Thyroid gland (tissue), 4 donors: ENCODE measurements around the gene SKIDA1. TPM values are rescaled to one million over a fixed set of nuclear protein-coding genes. Genes with fewer than 3 reads are reported as not detected.

ENCODE experiments used
- DNase-seq, 2 donors: peaks; one replicate each; pipeline ENCODE4 v3.0.0-alpha.2; 2019
- H3K27ac ChIP-seq, 3 donors: fragments of 200-600 bp; sonication (generic); 1 replicate in 2 of 3; 2 replicates in 1 of 3; pipeline ENCODE4 v1.5.1; 2016 to 2019; ENCODE audit warnings: mild to moderate bottlenecking in 1 of 3, moderate library complexity in 1 of 3
- H3K27me3 ChIP-seq: fragments of 200-600 bp; sonication (generic); one replicate; pipeline ENCODE4 v1.5.1; 2019
- H3K36me3 ChIP-seq, 2 donors: fragments of 200-600 bp; sonication (generic); one replicate each; pipeline ENCODE4 v1.5.1; 2016 to 2019
- H3K4me1 ChIP-seq, 2 donors: fragments of 200-600 bp; sonication (generic); one replicate each; pipeline ENCODE4 v1.5.1; 2017 to 2019
- H3K4me3 ChIP-seq, 3 donors: fragments of 200-600 bp; sonication (generic); replicated peaks in 1 of 3; 1 replicate in 2 of 3; 2 replicates in 1 of 3; pipeline ENCODE4 v1.5.1; 2016; ENCODE audit warnings: mild to moderate bottlenecking in 1 of 3
- H3K9me3 ChIP-seq: fragments of 200-600 bp; sonication (generic); one replicate; pipeline ENCODE4 v1.5.1; 2017
- POLR2A ChIP-seq, 2 donors: fragments of 450-650 bp; IDR thresholded peaks; one replicate each; pipeline ENCODE4 v1.6.1; 2017; ENCODE audit warnings: antibody characterized with exemption in 2 of 2, mild to moderate bottlenecking in 2 of 2, moderate library complexity in 1 of 2
- WGBS, 2 donors: methylation state at CpG; one replicate each; pipeline ENCODE4 v1.1.5; 2017; 5-methylcytosine and 5-hydroxymethylcytosine counted together
- intact Hi-C: fragments of 100-400 bp; cut with DNase I; formaldehyde crosslinking; loops from one replicate; pipeline ENCODE4 v1.15.1; 2023
- total RNA-seq, 4 donors: library from RNA; depleted of rRNA; stranded (reverse); fragments of >200 nt; gene quantifications; one replicate each; pipeline ENCODE4 v1.2.3, GENCODE V29; 2016
- TF ChIP-seq, protein P1 (sequence below), 6 experiments: fragments of 200-600 bp in 3 of 6; fragments of 450-650 bp in 3 of 6; sonication (generic) in 3 of 6; IDR thresholded peaks; one replicate each; pipeline ENCODE4 v1.5.1; 2016 to 2019; ENCODE audit warnings: antibody characterized with exemption in 6 of 6, mild to moderate bottlenecking in 2 of 6, inconsistent platforms in 1 of 6, moderate library complexity in 1 of 6

SKIDA1 gene
- total RNA-seq, 4 donors from 2014 or later = 3.1 to 9.9 (median 7.1) TPM

DNA sequence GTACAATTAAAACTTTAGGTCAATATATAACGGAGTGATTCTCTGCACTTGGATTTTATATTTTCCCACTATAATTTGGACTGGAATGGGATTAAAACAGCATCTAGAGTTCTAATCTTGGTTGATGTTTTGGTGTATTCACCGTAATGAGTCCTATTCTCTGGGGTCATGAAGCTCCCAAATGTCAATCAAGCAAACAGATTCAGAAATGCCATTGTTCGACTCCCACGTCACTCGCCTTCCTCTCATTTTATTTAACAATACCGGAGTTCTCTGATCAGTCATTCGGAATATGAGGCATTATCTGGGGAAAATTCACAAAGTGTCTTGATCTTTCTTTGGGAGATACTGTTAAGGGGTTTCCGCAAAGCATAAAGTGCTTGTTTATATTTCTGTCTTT, 26.5 kb downstream of the SKIDA1 start:
- H3K27me3 ChIP-seq = no peaks in the 10 kb centered on the region
- WGBS, 2 donors = 94 to 98% methylated on average over 8 of the region's 8 CpGs
- H3K9me3 ChIP-seq = no peaks in the 10 kb centered on the region
- intact Hi-C loops = loop anchor here (10.0 kb wide), 1 partner anchor 214 kb away; no protein-coding TSS in a partner anchor
- TF ChIP-seq, protein P1, sequence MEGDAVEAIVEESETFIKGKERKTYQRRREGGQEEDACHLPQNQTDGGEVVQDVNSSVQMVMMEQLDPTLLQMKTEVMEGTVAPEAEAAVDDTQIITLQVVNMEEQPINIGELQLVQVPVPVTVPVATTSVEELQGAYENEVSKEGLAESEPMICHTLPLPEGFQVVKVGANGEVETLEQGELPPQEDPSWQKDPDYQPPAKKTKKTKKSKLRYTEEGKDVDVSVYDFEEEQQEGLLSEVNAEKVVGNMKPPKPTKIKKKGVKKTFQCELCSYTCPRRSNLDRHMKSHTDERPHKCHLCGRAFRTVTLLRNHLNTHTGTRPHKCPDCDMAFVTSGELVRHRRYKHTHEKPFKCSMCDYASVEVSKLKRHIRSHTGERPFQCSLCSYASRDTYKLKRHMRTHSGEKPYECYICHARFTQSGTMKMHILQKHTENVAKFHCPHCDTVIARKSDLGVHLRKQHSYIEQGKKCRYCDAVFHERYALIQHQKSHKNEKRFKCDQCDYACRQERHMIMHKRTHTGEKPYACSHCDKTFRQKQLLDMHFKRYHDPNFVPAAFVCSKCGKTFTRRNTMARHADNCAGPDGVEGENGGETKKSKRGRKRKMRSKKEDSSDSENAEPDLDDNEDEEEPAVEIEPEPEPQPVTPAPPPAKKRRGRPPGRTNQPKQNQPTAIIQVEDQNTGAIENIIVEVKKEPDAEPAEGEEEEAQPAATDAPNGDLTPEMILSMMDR (IDR thresholded peaks at IDR 0.05) = no peak
- no peak for TF ChIP-seq POLR2A (IDR thresholded peaks at IDR 0.05)
- no peak for DNase-seq
- H3K4me1 ChIP-seq = peaks cover 6 to 23% of the 10 kb centered on the region in 2 donors
- no peak overlapping the region for H3K4me3 ChIP-seq
- H3K36me3 ChIP-seq = no peaks in the 10 kb centered on the region
- no peak overlapping the region for H3K27ac ChIP-seq

DNA sequence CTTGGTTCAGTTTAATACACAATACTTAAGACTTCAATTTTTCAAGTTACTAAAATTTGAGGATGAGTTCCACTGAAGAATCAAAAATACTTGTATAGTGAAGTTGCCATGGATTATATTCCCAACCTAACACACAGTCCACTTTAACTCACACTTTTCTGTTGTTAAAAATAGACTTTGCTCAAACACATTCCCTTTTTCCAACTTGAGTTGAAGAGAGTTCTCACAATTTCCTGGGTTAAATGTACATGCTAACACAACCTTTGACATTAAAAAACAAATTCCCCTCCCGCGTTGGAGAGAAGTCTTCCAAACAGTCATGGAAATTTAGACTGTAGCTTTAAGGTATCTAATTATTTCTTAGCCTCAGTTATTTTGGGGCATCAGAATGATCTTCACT, 27.1 kb downstream of the SKIDA1 start:
- H3K4me3 ChIP-seq = no peak overlapping the region
- no peaks in the 10 kb centered on the region for H3K36me3 ChIP-seq
- no peak for DNase-seq
- H3K4me1 ChIP-seq = peaks cover 4 to 17% of the 10 kb centered on the region in 2 donors
- intact Hi-C loops = loop anchor here (10.0 kb wide), 1 partner anchor 214 kb away; no protein-coding TSS in a partner anchor
- no peak overlapping the region for H3K27ac ChIP-seq
- H3K9me3 ChIP-seq = no peaks in the 10 kb centered on the region
- TF ChIP-seq POLR2A (IDR thresholded peaks at IDR 0.05) = no peak
- TF ChIP-seq, protein P1 (IDR thresholded peaks at IDR 0.05) = no peak
- no peaks in the 10 kb centered on the region for H3K27me3 ChIP-seq
- WGBS, 2 donors = 90 to 93% methylated on average over 2 of the region's 2 CpGs

DNA sequence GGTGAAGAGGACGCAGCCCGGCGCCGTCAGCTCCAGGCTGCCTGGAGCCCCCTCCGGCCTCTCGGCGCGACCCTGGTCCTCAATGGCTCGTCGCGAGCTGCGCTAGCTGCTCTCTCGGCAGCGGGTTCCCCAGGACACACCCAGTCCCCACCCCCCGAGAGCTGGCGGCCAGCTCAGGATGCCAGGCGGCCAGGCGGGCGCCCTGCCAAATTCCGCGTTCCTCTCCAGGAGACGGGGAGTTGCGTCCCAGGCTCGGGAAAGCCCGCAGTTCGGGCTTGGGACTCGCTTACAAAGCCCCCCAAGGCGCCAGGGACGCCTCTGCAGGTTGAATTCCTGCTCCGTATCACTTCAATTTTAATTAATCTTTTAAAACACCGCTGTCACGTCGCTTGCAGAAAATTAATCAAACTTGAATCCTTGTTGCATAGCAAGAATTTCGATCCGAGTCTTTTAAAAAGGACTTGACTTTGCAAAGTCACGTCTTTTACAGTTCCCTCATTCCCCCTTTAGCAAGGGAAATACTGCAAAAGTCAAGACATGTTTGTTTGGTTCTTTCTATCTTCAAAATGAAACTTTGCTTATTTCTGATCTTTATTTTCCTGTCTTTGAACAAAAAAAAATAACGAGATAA, 28.2 kb downstream of the SKIDA1 start:
- peak; percentile 98 to 99 for DNase-seq
- intact Hi-C loops = loop anchor here (10.0 kb wide), 1 partner anchor 212 kb away; no protein-coding TSS in a partner anchor
- Histone ChIP-seq H3K27ac (peak overlapping the region; percentile 54 to 79 (median 58)), H3K36me3 (no peaks in the 10 kb centered on the region), H3K27me3 (no peaks in the 10 kb centered on the region), H3K4me3 (peak overlapping the region; percentile 55 to 80 (median 78)), H3K4me1 (peaks cover 4 to 14% of the 10 kb centered on the region in 2 donors), H3K9me3 (no peaks in the 10 kb centered on the region)
- WGBS, 2 donors = 5 to 8% methylated on average over 18 to 23 of the region's 37 CpGs
- TF ChIP-seq, protein P1 (IDR thresholded peaks at IDR 0.05) = no peak
- peak in 1 of 2 donors; percentile 69 for TF ChIP-seq POLR2A (IDR thresholded peaks at IDR 0.05)

DNA sequence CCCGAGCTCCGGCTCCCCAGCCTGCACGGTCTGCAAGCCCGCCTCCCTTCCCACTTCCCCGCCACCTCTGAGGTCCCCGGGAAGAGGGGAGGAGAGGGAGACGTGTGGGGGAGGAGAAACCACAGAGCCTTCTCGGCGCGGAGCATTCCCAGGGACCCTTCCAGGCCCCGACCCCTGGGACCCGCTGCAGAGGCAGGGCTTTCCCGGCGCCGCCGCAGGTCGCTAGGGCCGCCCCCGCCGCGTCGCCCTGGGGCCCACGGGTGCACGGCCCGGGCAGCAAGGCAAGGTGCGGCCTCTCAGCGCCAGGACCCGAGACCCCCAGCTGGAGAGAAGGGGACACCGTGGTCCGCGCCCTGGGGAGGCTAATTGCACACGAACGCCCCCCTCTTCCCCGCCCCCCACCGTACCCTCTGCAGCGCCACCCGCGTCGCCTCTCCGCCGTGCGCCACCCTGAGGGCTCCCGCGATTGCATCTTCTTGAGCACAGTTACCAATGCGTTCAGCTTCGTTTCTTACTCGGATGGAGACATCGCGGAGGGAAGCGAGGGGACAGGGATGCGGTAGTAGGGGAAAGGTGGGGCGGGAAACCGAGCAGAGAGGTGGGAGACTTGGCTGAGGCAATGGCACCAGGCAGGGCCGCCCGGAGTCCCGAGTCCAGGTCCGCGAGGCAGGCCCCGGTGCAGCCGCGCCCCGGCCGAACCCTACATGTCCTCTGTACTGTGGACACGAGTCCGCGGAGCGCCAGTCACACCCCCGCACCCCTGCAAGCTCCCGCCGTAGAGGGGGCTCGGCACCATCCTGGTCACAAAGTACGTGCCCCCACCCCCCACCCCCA, 28.9 kb downstream of the SKIDA1 start:
- peak; percentile 58 to 62 for DNase-seq
- H3K9me3 ChIP-seq = no peaks in the 10 kb centered on the region
- no peaks in the 10 kb centered on the region for H3K27me3 ChIP-seq
- TF ChIP-seq, protein P1 (IDR thresholded peaks at IDR 0.05) = peak in 1 of 6 experiments; percentile 26
- TF ChIP-seq POLR2A (IDR thresholded peaks at IDR 0.05) = no peak
- intact Hi-C loops = loop anchor here (10.0 kb wide), 1 partner anchor 212 kb away; no protein-coding TSS in a partner anchor
- peak overlapping the region; percentile 55 to 80 (median 78) for H3K4me3 ChIP-seq
- peaks cover 4 to 14% of the 10 kb centered on the region in 2 donors for H3K4me1 ChIP-seq
- H3K27ac ChIP-seq = peak overlapping the region; percentile 52 to 79 (median 54)
- no peaks in the 10 kb centered on the region for H3K36me3 ChIP-seq
- WGBS, 2 donors = 0% methylated on average over 16 to 24 of the region's 72 CpGs
